ENCODE data around the gene BCAS3. TPM values are rescaled to one million over a fixed set of nuclear protein-coding genes. Genes with fewer than 3 reads are reported as not detected.

BCAS3 gene
- total RNA-seq, 1 donor from 2014 or later = 15.2 TPM

- TF ChIP-seq CTCF (conservative IDR thresholded peaks at IDR 0.05; ENCODE audit: low read depth, low read length) = no peak
- DNase-seq (ENCODE audit: low read depth) = no peak
Observed at GRCh38 chr17:61289408-61290385, 612.0 kb downstream of the BCAS3 start.

GRCh38 chr17:61291451-61292285 lies 614.0 kb downstream of the BCAS3 start:
- H3K4me3 ChIP-seq (ENCODE audit: low read depth, low read length) = no peak overlapping the region
- DNase-seq (ENCODE audit: low read depth) = no peak
- TF ChIP-seq CTCF (conservative IDR thresholded peaks at IDR 0.05; ENCODE audit: low read depth, low read length) = no peak

More at GRCh38 chr17:61289408-61290385, 612.0 kb downstream of the BCAS3 start:
- no peak overlapping the region for H3K4me3 ChIP-seq (ENCODE audit: low read depth, low read length)

GRCh38 chr17:61294286-61294685 lies 616.6 kb downstream of the BCAS3 start:
- DNase-seq (ENCODE audit: low read depth) = no peak
- no peak for TF ChIP-seq CTCF (conservative IDR thresholded peaks at IDR 0.05; ENCODE audit: low read depth, low read length)
- no peak overlapping the region for H3K4me3 ChIP-seq (ENCODE audit: low read depth, low read length)

- DNase-seq (ENCODE audit: low read depth) = peak; percentile 31
- H3K4me3 ChIP-seq (ENCODE audit: low read depth, low read length) = no peak overlapping the region
- no peak for TF ChIP-seq CTCF (conservative IDR thresholded peaks at IDR 0.05; ENCODE audit: low read depth, low read length)
Observed at GRCh38 chr17:61294777-61295176, 617.1 kb downstream of the BCAS3 start.

GRCh38 chr17:61296058-61296457 lies 618.4 kb downstream of the BCAS3 start:
- no peak for TF ChIP-seq CTCF (conservative IDR thresholded peaks at IDR 0.05; ENCODE audit: low read depth, low read length)
- no peak overlapping the region for H3K4me3 ChIP-seq (ENCODE audit: low read depth, low read length)
- no peak for DNase-seq (ENCODE audit: low read depth)

- H3K4me3 ChIP-seq (ENCODE audit: low read depth, low read length) = no peak overlapping the region
- DNase-seq (ENCODE audit: low read depth) = no peak
- TF ChIP-seq CTCF (conservative IDR thresholded peaks at IDR 0.05; ENCODE audit: low read depth, low read length) = no peak
Observed at GRCh38 chr17:61299517-61300513, 622.2 kb downstream of the BCAS3 start.
